ENCODE measurements around the gene NLRP3.

DNA sequence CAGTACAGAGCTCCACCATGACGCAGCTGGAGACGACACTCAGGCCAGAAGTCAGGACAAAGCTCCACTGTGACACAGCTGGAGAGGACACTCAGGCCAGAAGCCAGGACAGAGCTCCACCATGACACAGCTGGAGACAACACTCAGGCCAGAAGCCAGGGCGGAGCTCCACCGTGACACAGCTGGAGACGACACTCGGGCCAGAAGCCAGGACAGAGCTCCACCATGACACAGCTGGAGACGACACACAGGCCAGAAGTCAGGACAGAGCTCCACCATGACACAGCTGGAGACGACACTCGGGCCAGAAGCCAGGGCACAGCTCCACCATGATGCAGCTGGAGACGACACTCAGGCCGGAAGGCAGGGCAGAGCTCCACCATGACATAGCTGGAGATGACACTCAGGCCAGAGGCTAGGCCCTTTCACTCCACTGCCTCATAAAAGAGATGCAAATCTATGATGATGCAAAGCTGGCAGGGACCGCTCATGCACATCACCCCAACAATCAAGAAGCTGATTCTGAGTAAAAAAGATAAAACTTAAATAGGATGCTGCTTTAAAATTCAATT, 55.6 kb downstream of the NLRP3 start:
- TF ChIP-seq YY1 (IDR thresholded peaks at IDR 0.05): no peak
- TF ChIP-seq ATF3 (IDR thresholded peaks at IDR 0.05): no peak
- TF ChIP-seq CTCF (IDR thresholded peaks at IDR 0.05; ENCODE audit: low read depth, low read length, missing input control): no peak
- TF ChIP-seq, protein P1, sequence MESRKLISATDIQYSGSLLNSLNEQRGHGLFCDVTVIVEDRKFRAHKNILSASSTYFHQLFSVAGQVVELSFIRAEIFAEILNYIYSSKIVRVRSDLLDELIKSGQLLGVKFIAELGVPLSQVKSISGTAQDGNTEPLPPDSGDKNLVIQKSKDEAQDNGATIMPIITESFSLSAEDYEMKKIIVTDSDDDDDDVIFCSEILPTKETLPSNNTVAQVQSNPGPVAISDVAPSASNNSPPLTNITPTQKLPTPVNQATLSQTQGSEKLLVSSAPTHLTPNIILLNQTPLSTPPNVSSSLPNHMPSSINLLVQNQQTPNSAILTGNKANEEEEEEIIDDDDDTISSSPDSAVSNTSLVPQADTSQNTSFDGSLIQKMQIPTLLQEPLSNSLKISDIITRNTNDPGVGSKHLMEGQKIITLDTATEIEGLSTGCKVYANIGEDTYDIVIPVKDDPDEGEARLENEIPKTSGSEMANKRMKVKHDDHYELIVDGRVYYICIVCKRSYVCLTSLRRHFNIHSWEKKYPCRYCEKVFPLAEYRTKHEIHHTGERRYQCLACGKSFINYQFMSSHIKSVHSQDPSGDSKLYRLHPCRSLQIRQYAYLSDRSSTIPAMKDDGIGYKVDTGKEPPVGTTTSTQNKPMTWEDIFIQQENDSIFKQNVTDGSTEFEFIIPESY (IDR thresholded peaks at IDR 0.05): no peak
- TF ChIP-seq, protein P2, sequence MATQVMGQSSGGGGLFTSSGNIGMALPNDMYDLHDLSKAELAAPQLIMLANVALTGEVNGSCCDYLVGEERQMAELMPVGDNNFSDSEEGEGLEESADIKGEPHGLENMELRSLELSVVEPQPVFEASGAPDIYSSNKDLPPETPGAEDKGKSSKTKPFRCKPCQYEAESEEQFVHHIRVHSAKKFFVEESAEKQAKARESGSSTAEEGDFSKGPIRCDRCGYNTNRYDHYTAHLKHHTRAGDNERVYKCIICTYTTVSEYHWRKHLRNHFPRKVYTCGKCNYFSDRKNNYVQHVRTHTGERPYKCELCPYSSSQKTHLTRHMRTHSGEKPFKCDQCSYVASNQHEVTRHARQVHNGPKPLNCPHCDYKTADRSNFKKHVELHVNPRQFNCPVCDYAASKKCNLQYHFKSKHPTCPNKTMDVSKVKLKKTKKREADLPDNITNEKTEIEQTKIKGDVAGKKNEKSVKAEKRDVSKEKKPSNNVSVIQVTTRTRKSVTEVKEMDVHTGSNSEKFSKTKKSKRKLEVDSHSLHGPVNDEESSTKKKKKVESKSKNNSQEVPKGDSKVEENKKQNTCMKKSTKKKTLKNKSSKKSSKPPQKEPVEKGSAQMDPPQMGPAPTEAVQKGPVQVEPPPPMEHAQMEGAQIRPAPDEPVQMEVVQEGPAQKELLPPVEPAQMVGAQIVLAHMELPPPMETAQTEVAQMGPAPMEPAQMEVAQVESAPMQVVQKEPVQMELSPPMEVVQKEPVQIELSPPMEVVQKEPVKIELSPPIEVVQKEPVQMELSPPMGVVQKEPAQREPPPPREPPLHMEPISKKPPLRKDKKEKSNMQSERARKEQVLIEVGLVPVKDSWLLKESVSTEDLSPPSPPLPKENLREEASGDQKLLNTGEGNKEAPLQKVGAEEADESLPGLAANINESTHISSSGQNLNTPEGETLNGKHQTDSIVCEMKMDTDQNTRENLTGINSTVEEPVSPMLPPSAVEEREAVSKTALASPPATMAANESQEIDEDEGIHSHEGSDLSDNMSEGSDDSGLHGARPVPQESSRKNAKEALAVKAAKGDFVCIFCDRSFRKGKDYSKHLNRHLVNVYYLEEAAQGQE (IDR thresholded peaks at IDR 0.05): no peak
- TF ChIP-seq TAF1 (conservative IDR thresholded peaks at IDR 0.05): no peak
- no peak for TF ChIP-seq GABPA (IDR thresholded peaks at IDR 0.05 in 1 of 2, conservative IDR thresholded peaks at IDR 0.05 in 1 of 2)
- no peak for TF ChIP-seq RAD21 (IDR thresholded peaks at IDR 0.05)
- TF ChIP-seq SP1 (IDR thresholded peaks at IDR 0.05): no peak
